Spinal cord (tissue), 10 donors: ENCODE measurements around the gene FLVCR1. TPM values are rescaled to one million over a fixed set of nuclear protein-coding genes. Genes with fewer than 3 reads are reported as not detected.

Experiments used
- DNase-seq, 6 donors: peaks; one replicate each; pipeline versions ENCODE4 v3.0.0 to v3.0.0-alpha.2; 2013 to 2015; ENCODE audit warnings: low spot score in 6 of 6, low read depth in 4 of 6
- H3K27ac ChIP-seq: one replicate; pipeline ENCODE4 v1.5.1; 2013; ENCODE audit warnings: low read depth, low read length, control low read depth
- H3K27me3 ChIP-seq: one replicate; pipeline ENCODE4 v1.6.1; 2013; ENCODE audit warnings: low read length; ENCODE audit not compliant: control insufficient read depth, insufficient read depth
- H3K36me3 ChIP-seq: one replicate; pipeline ENCODE4 v1.6.1; 2013; ENCODE audit warnings: low read length; ENCODE audit not compliant: control insufficient read depth, insufficient read depth
- H3K4me1 ChIP-seq: one replicate; pipeline ENCODE4 v1.6.1; 2013; ENCODE audit warnings: low read length; ENCODE audit not compliant: control insufficient read depth, insufficient read depth
- H3K4me3 ChIP-seq: one replicate; pipeline ENCODE4 v1.5.1; 2013; ENCODE audit warnings: low read depth, low read length, control low read depth
- H3K9me3 ChIP-seq: one replicate; pipeline ENCODE4 v1.6.1; 2013; ENCODE audit warnings: low read length; ENCODE audit not compliant: control insufficient read depth, insufficient read depth
- WGBS: methylation state at CpG from one replicate; pipeline ENCODE4 v1.1.5; 2013; ENCODE audit warnings: missing lambda C conversion rate; ENCODE audit not compliant: insufficient coverage; 5-methylcytosine and 5-hydroxymethylcytosine counted together
- polyA plus RNA-seq, 2 donors: library from polyadenylated mRNA; unstranded; fragments of 120-200 nt; gene quantifications; one replicate each; pipeline ENCODE4 v1.2.1, GENCODE V29; 2013; ENCODE audit not compliant: insufficient read length in 2 of 2
- total RNA-seq, 2 donors: library from RNA; depleted of rRNA in 1 of 2; stranded (reverse); fragments of 120-200 nt in 1 of 2; fragments of >200 nt in 1 of 2; gene quantifications; one replicate each; pipeline versions ENCODE4 v1.2.3 to v1.2.4, GENCODE V29; 2013 to 2014
- donor health status: healthy.

The FLVCR1 gene
- total and polyA plus RNA-seq, 4 donors: 15.2 to 30.5 (median 19.3) TPM

DNA sequence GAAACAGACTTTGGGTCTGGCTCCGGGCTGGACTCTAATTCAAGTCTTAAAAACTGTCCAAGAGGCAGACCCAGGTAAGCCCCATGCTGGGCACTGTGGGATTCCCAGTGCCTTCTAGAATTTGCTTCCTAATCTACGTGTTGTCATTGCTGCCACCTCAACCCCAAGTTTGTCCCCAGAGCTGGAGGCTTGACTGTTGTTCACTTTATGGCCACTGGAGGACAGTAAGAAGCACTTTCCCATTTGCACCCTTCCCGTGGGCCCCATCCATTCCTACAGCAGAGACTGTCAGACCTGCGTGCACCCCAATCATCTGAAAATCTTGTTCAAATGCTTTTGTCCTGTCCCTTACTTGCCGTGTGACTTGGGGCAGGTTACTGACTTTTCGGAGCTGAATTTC lies 62.8 kb downstream of the FLVCR1 start:
- DNase-seq: no peak
- no peak overlapping the region for H3K27ac ChIP-seq
- peaks cover 4% of the 10 kb centered on the region for H3K27me3 ChIP-seq
- no peak overlapping the region for H3K4me3 ChIP-seq
- WGBS: 83% methylated on average over 6 of the region's 6 CpGs
- peaks cover 11% of the 10 kb centered on the region for H3K4me1 ChIP-seq
- H3K36me3 ChIP-seq: no peaks in the 10 kb centered on the region
- no peaks in the 10 kb centered on the region for H3K9me3 ChIP-seq

DNA sequence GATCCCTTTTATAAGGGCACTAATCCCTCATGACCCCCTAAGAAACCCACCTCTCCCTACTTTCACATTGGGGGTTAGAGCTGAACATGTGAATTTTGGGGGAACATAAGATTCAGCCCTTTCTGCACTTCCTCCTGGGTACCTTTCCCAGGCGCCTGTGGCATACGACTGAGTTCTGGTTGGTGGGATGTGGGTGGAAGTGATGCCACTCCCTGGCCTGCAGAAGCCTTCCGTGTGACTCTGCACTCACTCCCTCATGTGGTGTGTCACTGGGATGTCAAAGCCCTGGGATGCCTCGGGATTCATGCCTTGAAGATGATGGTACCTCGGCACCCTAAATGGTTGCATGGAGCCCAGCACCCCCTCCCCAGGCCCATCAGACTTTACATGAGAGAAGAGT lies 63.9 kb downstream of the FLVCR1 start:
- no peaks in the 10 kb centered on the region for H3K9me3 ChIP-seq
- H3K36me3 ChIP-seq: no peaks in the 10 kb centered on the region
- H3K27me3 ChIP-seq: no peaks in the 10 kb centered on the region
- 91% methylated on average over 5 of the region's 5 CpGs for WGBS
- H3K4me1 ChIP-seq: peaks cover 1% of the 10 kb centered on the region
- no peak for DNase-seq
- no peak overlapping the region for H3K27ac ChIP-seq
- no peak overlapping the region for H3K4me3 ChIP-seq

DNA sequence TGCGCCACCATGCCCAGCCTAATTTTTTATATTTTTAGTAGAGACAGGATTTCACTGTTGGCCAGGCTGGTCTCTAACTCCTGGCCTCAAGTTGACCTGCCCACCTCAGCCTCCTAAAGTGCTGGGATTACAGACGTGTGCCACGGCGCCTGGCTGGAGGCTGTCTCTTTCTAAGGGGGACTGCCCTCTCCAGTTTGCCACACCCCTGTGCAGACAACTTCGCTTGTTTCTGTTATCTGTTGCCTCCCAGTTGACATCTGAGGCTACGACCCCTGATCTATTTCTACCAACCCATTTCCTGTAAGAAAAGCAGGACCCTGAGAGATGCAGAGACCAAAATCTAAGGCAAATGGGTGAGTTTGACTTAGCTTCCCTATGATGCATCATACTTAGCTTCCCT lies 68.3 kb downstream of the FLVCR1 start:
- Histone ChIP-seq H3K27ac (no peak overlapping the region), H3K9me3 (no peaks in the 10 kb centered on the region), H3K36me3 (no peaks in the 10 kb centered on the region), H3K4me1 (peaks cover 4% of the 10 kb centered on the region), H3K4me3 (no peak overlapping the region), H3K27me3 (no peaks in the 10 kb centered on the region)
- no peak for DNase-seq
- 96% methylated on average over 5 of the region's 6 CpGs for WGBS

DNA sequence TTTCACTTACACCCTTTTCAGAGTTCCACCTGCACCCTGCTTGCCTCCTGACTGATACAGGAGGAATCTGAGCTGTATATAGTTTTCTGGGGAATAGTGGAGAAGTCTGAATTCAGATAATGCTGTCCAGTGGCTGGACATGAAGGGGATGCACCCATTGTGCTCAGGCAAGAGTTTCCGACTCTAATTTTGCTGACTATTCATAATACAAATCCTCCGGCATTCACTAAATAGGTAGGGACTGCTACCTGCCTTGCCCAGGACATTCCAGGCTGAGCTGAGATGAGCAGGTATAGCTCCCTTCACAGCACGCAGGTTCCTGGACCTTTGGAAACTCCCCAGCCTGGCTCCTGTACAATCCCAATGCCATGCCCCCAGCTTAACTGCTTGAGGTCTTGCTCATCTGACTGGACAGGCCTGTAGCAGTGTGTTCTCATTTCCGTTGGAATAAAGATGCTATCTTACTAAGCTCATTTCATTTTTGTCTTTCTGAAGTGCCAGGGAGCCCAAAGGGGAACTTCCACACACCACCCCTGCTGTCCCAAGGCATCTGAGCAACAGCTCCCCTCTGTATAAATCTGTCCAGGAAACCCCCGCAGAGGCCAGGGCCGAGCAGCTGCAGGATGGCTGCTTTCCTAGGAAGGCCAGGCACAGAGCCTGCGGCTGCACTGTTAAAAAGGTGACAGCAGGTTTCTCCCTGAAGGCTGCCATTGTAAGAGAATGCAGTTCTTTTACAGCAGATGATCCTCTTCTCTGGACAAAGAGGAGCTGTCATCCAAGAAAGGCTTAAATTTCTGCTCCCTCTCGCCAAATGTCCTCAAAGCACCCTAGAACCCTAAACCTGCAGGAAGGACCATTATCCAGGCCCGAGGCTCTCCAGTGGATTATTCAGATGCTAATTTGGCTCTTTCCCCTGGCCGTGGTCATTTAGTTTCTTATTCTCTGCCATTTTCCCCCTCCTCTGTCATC lies 70.5 kb downstream of the FLVCR1 start:
- WGBS: 29% methylated on average over 10 of the region's 10 CpGs
- H3K27me3 ChIP-seq: no peaks in the 10 kb centered on the region
- DNase-seq: peak in 2 of 6 donors; percentile 3 to 23
- no peak overlapping the region for H3K4me3 ChIP-seq
- H3K4me1 ChIP-seq: peaks cover 4% of the 10 kb centered on the region
- H3K9me3 ChIP-seq: no peaks in the 10 kb centered on the region
- H3K27ac ChIP-seq: no peak overlapping the region
- no peaks in the 10 kb centered on the region for H3K36me3 ChIP-seq

DNA sequence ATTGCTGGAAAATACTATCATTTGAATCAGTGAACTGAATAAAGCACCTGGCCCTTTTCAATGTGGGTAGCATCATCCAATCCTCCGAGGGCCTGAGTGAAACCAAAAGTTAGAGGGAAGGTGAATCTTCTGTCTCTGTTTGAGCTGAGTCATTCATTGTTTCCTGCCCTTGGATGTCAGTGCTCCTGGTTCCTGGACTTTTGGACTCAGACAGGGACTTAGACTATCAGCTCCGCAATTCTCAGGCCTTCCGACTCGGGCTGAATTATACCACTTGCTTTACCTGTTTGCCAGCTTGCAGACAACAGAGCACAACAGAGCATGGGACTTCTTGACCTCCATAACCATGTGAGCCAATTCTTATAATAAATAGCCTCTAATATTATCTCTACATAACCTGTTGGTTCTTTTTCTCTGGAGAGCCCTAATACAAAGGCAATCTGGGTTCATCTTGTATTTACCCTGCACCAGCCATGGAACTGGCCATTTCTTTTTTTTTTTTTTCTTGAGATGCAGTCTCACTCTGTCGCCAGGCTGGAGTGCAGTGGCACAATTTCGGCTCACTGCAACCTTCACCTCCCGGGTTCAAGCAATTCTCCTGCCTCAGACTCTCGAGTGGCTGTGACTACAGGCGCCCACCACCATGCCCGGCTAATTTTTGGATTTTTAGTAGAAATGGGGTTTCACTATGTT lies 73.1 kb downstream of the FLVCR1 start:
- Histone ChIP-seq H3K4me3 (no peak overlapping the region), H3K27ac (no peak overlapping the region), H3K27me3 (no peaks in the 10 kb centered on the region), H3K36me3 (no peaks in the 10 kb centered on the region), H3K9me3 (no peaks in the 10 kb centered on the region), H3K4me1 (peaks cover 4% of the 10 kb centered on the region)
- 83% methylated on average over 8 of the region's 10 CpGs for WGBS
- no peak for DNase-seq

DNA sequence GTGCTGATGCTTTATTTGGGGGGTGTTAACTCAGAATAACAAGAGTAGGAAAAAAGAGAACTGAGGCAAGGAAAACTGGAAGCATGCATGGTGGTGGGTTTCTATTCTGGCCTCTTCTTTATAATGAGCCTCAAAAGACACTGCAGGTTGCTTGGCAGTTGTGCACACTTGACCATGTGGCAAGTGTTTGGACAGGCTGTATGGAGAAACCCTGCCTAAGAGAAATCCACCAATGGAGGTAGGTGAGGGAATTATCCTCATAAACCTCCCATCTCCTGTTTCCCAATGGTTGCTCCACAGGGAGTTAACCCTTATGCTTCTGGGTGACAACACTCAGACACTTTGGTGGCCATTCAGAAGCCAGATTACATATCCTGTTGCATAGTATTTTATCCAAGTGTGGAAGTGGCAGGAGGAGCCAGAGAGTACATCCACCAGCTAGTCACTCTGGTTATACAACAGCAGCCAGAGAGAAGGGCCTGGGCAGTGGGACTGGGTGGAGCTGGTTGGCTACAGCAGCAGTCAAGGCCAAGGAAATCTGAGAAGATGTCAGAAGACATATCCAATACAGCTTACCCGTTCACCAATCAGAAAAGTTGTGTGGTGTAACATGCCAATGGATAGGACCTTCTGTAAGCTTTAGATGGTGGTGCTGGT lies 75.9 kb downstream of the FLVCR1 start:
- H3K27ac ChIP-seq: no peak overlapping the region
- H3K4me1 ChIP-seq: no peaks in the 10 kb centered on the region
- no CpG with 5 or more reads among the region's 1 CpG for WGBS
- no peaks in the 10 kb centered on the region for H3K36me3 ChIP-seq
- no peaks in the 10 kb centered on the region for H3K9me3 ChIP-seq
- no peak for DNase-seq
- no peak overlapping the region for H3K4me3 ChIP-seq
- no peaks in the 10 kb centered on the region for H3K27me3 ChIP-seq

DNA sequence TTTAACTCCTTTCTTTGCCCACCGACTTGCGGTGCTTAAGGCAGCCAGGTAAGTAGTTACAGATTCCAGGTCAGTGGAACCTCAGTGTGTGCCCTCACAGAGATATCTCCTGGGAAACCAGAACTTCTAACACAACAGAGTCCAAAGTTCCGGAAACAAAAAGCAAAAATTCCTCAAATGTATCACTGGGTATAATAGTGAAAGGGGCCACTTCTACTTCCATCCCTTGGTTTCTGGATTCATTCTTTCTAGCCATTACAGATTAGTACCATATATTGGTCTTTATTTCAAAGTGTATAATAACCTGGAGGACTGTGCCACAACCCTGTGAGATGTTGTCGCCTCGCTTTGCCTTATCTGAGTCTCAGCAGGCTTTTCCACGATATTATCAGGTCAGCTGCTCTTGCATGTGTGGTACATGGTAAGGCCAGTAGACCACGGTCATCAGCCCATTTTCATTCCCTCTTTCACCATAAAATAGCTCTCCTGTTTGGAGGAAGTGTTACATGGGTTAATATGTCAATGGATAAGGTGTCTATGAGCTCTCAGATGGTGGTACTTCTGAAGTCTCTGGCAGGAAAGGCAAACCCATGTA lies 77.4 kb downstream of the FLVCR1 start:
- Histone ChIP-seq H3K9me3 (peaks cover 6% of the 10 kb centered on the region), H3K27me3 (no peaks in the 10 kb centered on the region), H3K4me3 (no peak overlapping the region), H3K4me1 (no peaks in the 10 kb centered on the region), H3K36me3 (no peaks in the 10 kb centered on the region), H3K27ac (no peak overlapping the region)
- 100% methylated on average over 3 of the region's 7 CpGs for WGBS
- DNase-seq: no peak

DNA sequence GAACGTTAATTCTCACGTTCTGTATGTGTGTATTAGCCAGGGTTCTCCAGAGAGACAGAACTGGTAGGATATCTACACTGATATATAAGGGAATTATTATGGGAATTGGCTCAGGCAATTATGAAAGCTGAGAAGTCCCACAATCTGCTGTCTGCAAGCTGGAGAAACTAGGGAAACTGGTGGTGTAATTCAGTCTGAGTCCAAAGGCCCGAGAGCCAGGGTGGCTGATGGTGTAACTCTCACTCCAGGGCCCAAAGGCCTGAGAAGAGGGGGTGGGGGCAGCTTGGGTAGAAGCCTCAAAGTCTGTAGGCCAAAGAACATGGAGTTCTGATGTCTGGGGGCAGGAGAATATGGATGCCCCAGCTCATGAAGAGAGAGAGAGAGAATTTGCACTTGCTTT lies 79.0 kb downstream of the FLVCR1 start:
- Histone ChIP-seq H3K9me3 (peaks cover 9% of the 10 kb centered on the region), H3K4me3 (no peak overlapping the region), H3K27me3 (no peaks in the 10 kb centered on the region), H3K36me3 (no peaks in the 10 kb centered on the region), H3K4me1 (no peaks in the 10 kb centered on the region), H3K27ac (no peak overlapping the region)
- peak in 1 of 6 donors; percentile 27 for DNase-seq
- 92% methylated on average over 3 of the region's 3 CpGs for WGBS

DNA sequence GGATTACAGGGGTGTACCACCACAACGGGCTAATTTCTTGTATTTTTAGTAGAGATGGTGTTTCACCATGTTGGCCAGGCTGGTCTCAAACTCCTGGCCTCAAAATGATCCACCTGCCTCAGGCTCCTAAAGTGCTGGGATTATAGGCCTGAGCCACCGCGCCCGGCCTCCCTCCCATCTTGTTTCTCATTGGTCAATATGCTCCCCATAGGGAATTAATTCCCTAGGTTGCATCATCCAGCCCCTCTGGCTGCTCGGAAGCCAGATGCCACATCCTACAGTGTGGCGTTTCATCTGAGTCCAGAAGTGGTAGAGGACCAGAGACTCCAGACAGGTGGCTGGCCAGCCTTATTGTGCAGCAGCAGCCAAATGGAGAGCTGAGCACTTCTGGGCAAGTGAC lies 80.8 kb downstream of the FLVCR1 start:
- Histone ChIP-seq H3K9me3 (peaks cover 9% of the 10 kb centered on the region), H3K27ac (no peak overlapping the region), H3K4me1 (no peaks in the 10 kb centered on the region), H3K4me3 (no peak overlapping the region), H3K36me3 (no peaks in the 10 kb centered on the region), H3K27me3 (no peaks in the 10 kb centered on the region)
- no peak for DNase-seq
- WGBS: 88% methylated on average over 4 of the region's 6 CpGs
